Measurements from ENCODE around the gene SPATS2. TPM values are rescaled to one million over a fixed set of nuclear protein-coding genes. Genes with fewer than 3 reads are reported as not detected.

The SPATS2 gene
- total RNA-seq, 2 donors from 2014 or later: 17.2 to 21.9 TPM

- Histone ChIP-seq H3K27me3 (no peaks in the 10 kb centered on the region), H3K9me3 (no peaks in the 10 kb centered on the region), H3K36me3 (no peaks in the 10 kb centered on the region), H3K4me1 (no peaks in the 10 kb centered on the region), H3K9ac (ENCODE audit: low read depth in 2 of 2, low read length in 2 of 2) (no peak overlapping the region), H3K27ac (no peak overlapping the region), H3K4me3 (no peak overlapping the region)
- no peak for TF ChIP-seq CTCF (IDR thresholded peaks at IDR 0.05)
- DNase-seq: no peak
- intact Hi-C loops (cut with DNase I): no loop called here
These were observed 95.0 kb downstream of the SPATS2 start for GRCh38 chr12:49462083-49462744.

- H3K9me3 ChIP-seq: no peaks in the 10 kb centered on the region
- no peak overlapping the region for H3K4me3 ChIP-seq
- H3K27me3 ChIP-seq: no peaks in the 10 kb centered on the region
- H3K36me3 ChIP-seq: no peaks in the 10 kb centered on the region
- no peaks in the 10 kb centered on the region for H3K4me1 ChIP-seq
- TF ChIP-seq CTCF (IDR thresholded peaks at IDR 0.05): no peak
- H3K9ac ChIP-seq (ENCODE audit: low read depth in 2 of 2, low read length in 2 of 2): no peak overlapping the region
- intact Hi-C loops (cut with DNase I): no loop called here
- no peak overlapping the region for H3K27ac ChIP-seq
- DNase-seq: no peak
These were observed 97.9 kb downstream of the SPATS2 start for GRCh38 chr12:49465132-49465531.

- no peaks in the 10 kb centered on the region for H3K4me1 ChIP-seq
- no peaks in the 10 kb centered on the region for H3K9me3 ChIP-seq
- no peaks in the 10 kb centered on the region for H3K27me3 ChIP-seq
- TF ChIP-seq CTCF (IDR thresholded peaks at IDR 0.05): no peak
- no peaks in the 10 kb centered on the region for H3K36me3 ChIP-seq
- no peak overlapping the region for H3K9ac ChIP-seq (ENCODE audit: low read depth in 2 of 2, low read length in 2 of 2)
- no peak overlapping the region for H3K27ac ChIP-seq
- no peak for DNase-seq
- no peak overlapping the region for H3K4me3 ChIP-seq
- intact Hi-C loops (cut with DNase I): no loop called here
These were observed 103.7 kb downstream of the SPATS2 start for GRCh38 chr12:49470986-49471385.

GRCh38 chr12:49471557-49471956 is 104.3 kb downstream of the SPATS2 start:
- Histone ChIP-seq H3K9ac (ENCODE audit: low read depth in 2 of 2, low read length in 2 of 2) (no peak overlapping the region), H3K27me3 (no peaks in the 10 kb centered on the region), H3K27ac (no peak overlapping the region), H3K4me3 (no peak overlapping the region), H3K36me3 (no peaks in the 10 kb centered on the region), H3K4me1 (no peaks in the 10 kb centered on the region), H3K9me3 (no peaks in the 10 kb centered on the region)
- no peak for TF ChIP-seq CTCF (IDR thresholded peaks at IDR 0.05)
- intact Hi-C loops (cut with DNase I): no loop called here
- no peak for DNase-seq

GRCh38 chr12:49476091-49476490 is 108.8 kb downstream of the SPATS2 start:
- no peak overlapping the region for H3K4me3 ChIP-seq
- H3K4me1 ChIP-seq: no peaks in the 10 kb centered on the region
- intact Hi-C loops (cut with DNase I): no loop called here
- no peaks in the 10 kb centered on the region for H3K9me3 ChIP-seq
- no peaks in the 10 kb centered on the region for H3K27me3 ChIP-seq
- no peak for TF ChIP-seq CTCF (IDR thresholded peaks at IDR 0.05)
- H3K27ac ChIP-seq: no peak overlapping the region
- H3K9ac ChIP-seq (ENCODE audit: low read depth in 2 of 2, low read length in 2 of 2): no peak overlapping the region
- DNase-seq: no peak
- H3K36me3 ChIP-seq: no peaks in the 10 kb centered on the region
